GM18499 (cell line): Measurements from ENCODE around the gene FBXO47.

ENCODE experiments used
- ATAC-seq: cut with Tn5 transposase; IDR thresholded peaks from one replicate; pipeline ENCODE4 v1.9.1; 2021; ENCODE audit warnings: moderate number of reproducible peaks; ENCODE audit not compliant: insufficient read depth, unreplicated experiment

The FBXO47 gene

GRCh38 chr17:38907930-38908675 lies 59.1 kb downstream of the FBXO47 start:
- no peak for ATAC-seq

GRCh38 chr17:38906460-38907228 lies 60.6 kb downstream of the FBXO47 start:
- ATAC-seq = no peak

- no peak for ATAC-seq
Observed at GRCh38 chr17:38905375-38905774, 61.8 kb downstream of the FBXO47 start.

GRCh38 chr17:38904892-38905291 lies 62.3 kb downstream of the FBXO47 start:
- ATAC-seq = no peak

GRCh38 chr17:38903404-38903803 lies 63.8 kb downstream of the FBXO47 start:
- no peak for ATAC-seq

- no peak for ATAC-seq
Observed at GRCh38 chr17:38900978-38901656, 66.1 kb downstream of the FBXO47 start.

GRCh38 chr17:38899421-38899820 lies 67.8 kb downstream of the FBXO47 start:
- no peak for ATAC-seq

- no peak for ATAC-seq
Observed at GRCh38 chr17:38898812-38899348, 68.3 kb downstream of the FBXO47 start.

- ATAC-seq = no peak
Observed at GRCh38 chr17:38898291-38898679, 68.9 kb downstream of the FBXO47 start.

- ATAC-seq = no peak
Observed at GRCh38 chr17:38897671-38898290, 69.4 kb downstream of the FBXO47 start.

- no peak for ATAC-seq
Observed at GRCh38 chr17:38897176-38897575, 70.0 kb downstream of the FBXO47 start.

- ATAC-seq = no peak
Observed at GRCh38 chr17:38896346-38896954, 70.8 kb downstream of the FBXO47 start.

GRCh38 chr17:38894276-38894675 lies 72.9 kb downstream of the FBXO47 start:
- ATAC-seq = no peak

- ATAC-seq = no peak
Observed at GRCh38 chr17:38893607-38894006, 73.6 kb downstream of the FBXO47 start.

- ATAC-seq = no peak
Observed at GRCh38 chr17:38893113-38893512, 74.1 kb downstream of the FBXO47 start.

- ATAC-seq = no peak
Observed at GRCh38 chr17:38892620-38893019, 74.6 kb downstream of the FBXO47 start.

- ATAC-seq = no peak
Observed at GRCh38 chr17:38892083-38892482, 75.1 kb downstream of the FBXO47 start.

GRCh38 chr17:38891441-38891840 lies 75.8 kb downstream of the FBXO47 start:
- no peak for ATAC-seq

GRCh38 chr17:38890410-38890746 lies 76.8 kb downstream of the FBXO47 start:
- ATAC-seq = no peak

GRCh38 chr17:38889745-38890409 lies 77.3 kb downstream of the FBXO47 start:
- ATAC-seq = no peak
